ENCODE measurements around the gene SH3TC1. TPM values are rescaled to one million over a fixed set of nuclear protein-coding genes. Genes with fewer than 3 reads are reported as not detected.

The SH3TC1 gene
- total and polyA plus RNA-seq, 4 donors, result 6.5 to 34.6 (median 25.8) TPM

- Histone ChIP-seq H3K27me3 (ENCODE audit: control insufficient read depth in 4 of 4, insufficient read depth in 4 of 4, low read length in 3 of 4) (no peaks in the 10 kb centered on the region), H3K4me3 (ENCODE audit: low read depth in 1 of 3, low read length in 3 of 3) (no peak overlapping the region), H3K36me3 (ENCODE audit: control insufficient read depth in 4 of 4, insufficient read depth in 3 of 4, low read depth in 1 of 4, low read length in 3 of 4) (no peaks in the 10 kb centered on the region), H3K4me1 (ENCODE audit: control insufficient read depth in 4 of 4, insufficient read depth in 4 of 4, low read length in 3 of 4) (peaks cover 0 to 8% (median 0%) of the 10 kb centered on the region in 4 donors), H3K27ac (ENCODE audit: low read depth in 1 of 2, low read length in 2 of 2) (no peak overlapping the region), H3K9ac (ENCODE audit: low read depth in 1 of 2, low read length in 2 of 2) (no peak overlapping the region), H3K9me3 (ENCODE audit: control insufficient read depth in 4 of 4, low read length in 3 of 4) (no peaks in the 10 kb centered on the region)
- TF ChIP-seq HNF4G (IDR thresholded peaks at IDR 0.05) (no peak), REST (IDR thresholded peaks at IDR 0.05) (no peak), YY1 (IDR thresholded peaks at IDR 0.05) (no peak)
- WGBS, result 84% methylated on average over 6 of the region's 6 CpGs
- no peak for DNase-seq (ENCODE audit: low spot score)
Observed at GRCh38 chr4:8278009-8278395, 78.9 kb downstream of the SH3TC1 start.

- no peak overlapping the region for H3K4me3 ChIP-seq (ENCODE audit: low read depth in 1 of 3, low read length in 3 of 3)
- no peak overlapping the region for H3K27ac ChIP-seq (ENCODE audit: low read depth in 1 of 2, low read length in 2 of 2)
- DNase-seq (ENCODE audit: low spot score), result no peak
- WGBS, result 65% methylated on average over 17 of the region's 17 CpGs
- H3K4me1 ChIP-seq (ENCODE audit: control insufficient read depth in 4 of 4, insufficient read depth in 4 of 4, low read length in 3 of 4), result peaks cover 0 to 8% (median 0%) of the 10 kb centered on the region in 4 donors
- H3K9ac ChIP-seq (ENCODE audit: low read depth in 1 of 2, low read length in 2 of 2), result no peak overlapping the region
- no peaks in the 10 kb centered on the region for H3K9me3 ChIP-seq (ENCODE audit: control insufficient read depth in 4 of 4, low read length in 3 of 4)
- H3K27me3 ChIP-seq (ENCODE audit: control insufficient read depth in 4 of 4, insufficient read depth in 4 of 4, low read length in 3 of 4), result no peaks in the 10 kb centered on the region
- H3K36me3 ChIP-seq (ENCODE audit: control insufficient read depth in 4 of 4, insufficient read depth in 3 of 4, low read depth in 1 of 4, low read length in 3 of 4), result no peaks in the 10 kb centered on the region
- TF ChIP-seq RAD21 (IDR thresholded peaks at IDR 0.05) (no peak), MAX (IDR thresholded peaks at IDR 0.05) (no peak), EGR1 (IDR thresholded peaks at IDR 0.05; ENCODE audit: low read depth in 2 of 2) (no peak), HNF4G (IDR thresholded peaks at IDR 0.05) (no peak), FOXA1 (IDR thresholded peaks at IDR 0.05) (no peak), ATF3 (IDR thresholded peaks at IDR 0.05) (no peak), TAF1 (conservative IDR thresholded peaks at IDR 0.05) (no peak)
- TF ChIP-seq, protein P1, sequence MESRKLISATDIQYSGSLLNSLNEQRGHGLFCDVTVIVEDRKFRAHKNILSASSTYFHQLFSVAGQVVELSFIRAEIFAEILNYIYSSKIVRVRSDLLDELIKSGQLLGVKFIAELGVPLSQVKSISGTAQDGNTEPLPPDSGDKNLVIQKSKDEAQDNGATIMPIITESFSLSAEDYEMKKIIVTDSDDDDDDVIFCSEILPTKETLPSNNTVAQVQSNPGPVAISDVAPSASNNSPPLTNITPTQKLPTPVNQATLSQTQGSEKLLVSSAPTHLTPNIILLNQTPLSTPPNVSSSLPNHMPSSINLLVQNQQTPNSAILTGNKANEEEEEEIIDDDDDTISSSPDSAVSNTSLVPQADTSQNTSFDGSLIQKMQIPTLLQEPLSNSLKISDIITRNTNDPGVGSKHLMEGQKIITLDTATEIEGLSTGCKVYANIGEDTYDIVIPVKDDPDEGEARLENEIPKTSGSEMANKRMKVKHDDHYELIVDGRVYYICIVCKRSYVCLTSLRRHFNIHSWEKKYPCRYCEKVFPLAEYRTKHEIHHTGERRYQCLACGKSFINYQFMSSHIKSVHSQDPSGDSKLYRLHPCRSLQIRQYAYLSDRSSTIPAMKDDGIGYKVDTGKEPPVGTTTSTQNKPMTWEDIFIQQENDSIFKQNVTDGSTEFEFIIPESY (IDR thresholded peaks at IDR 0.05), result no peak
Observed at GRCh38 chr4:8278421-8279287, 79.6 kb downstream of the SH3TC1 start.
